ENCODE results near the gene PLCB1.

- TF ChIP-seq CTCF (conservative IDR thresholded peaks at IDR 0.05 in 1 of 2, IDR thresholded peaks at IDR 0.05 in 1 of 2; ENCODE audit: extremely low read depth in 1 of 2, insufficient read depth in 1 of 2, low read depth in 1 of 2, low read length in 2 of 2), result no peak
- no peak for TF ChIP-seq EZH2 (IDR thresholded peaks at IDR 0.05; ENCODE audit: borderline replicate concordance, low read length)
These were observed 16.4 kb downstream of the PLCB1 start for GRCh38 chr20:8148501-8148900.
